GM19328 (cell line): ENCODE results near the gene SCCPDH.
"Not testable (repeated sequence)": the region's sequence is repeated elsewhere in the genome, so short reads cannot be mapped to it uniquely, and the experiment has no call there.

Source experiments
- ATAC-seq: cut with Tn5 transposase; IDR thresholded peaks from one replicate; pipeline ENCODE4 v1.9.1; 2021; ENCODE audit warnings: mild to moderate bottlenecking, moderate library complexity; ENCODE audit not compliant: unreplicated experiment

SCCPDH gene

GRCh38 chr1:246724016-246724730 lies at the start of gene SCCPDH:
TSS of gene SCCPDH (plus strand) at chr1:246724409. CDS start at chr1:246724423, 14 bp downstream.
- ATAC-seq, result peak; percentile 93

- ATAC-seq, result no peak
Measured at GRCh38 chr1:246677842-246678241, 46.4 kb upstream of the SCCPDH start.

- no peak for ATAC-seq
Measured at GRCh38 chr1:246678816-246679793, 45.1 kb upstream of the SCCPDH start.

GRCh38 chr1:246679794-246680177 lies 44.4 kb upstream of the SCCPDH start:
- ATAC-seq, result no peak

GRCh38 chr1:246680190-246680589 lies 44.0 kb upstream of the SCCPDH start:
- no peak for ATAC-seq

GRCh38 chr1:246680696-246681130 lies 43.5 kb upstream of the SCCPDH start:
- ATAC-seq, result no peak

- ATAC-seq, result no peak
Measured at GRCh38 chr1:246681900-246682895, 42.0 kb upstream of the SCCPDH start.

- no peak for ATAC-seq
Measured at GRCh38 chr1:246683521-246683920, 40.7 kb upstream of the SCCPDH start.

- ATAC-seq, result no peak
Measured at GRCh38 chr1:246687002-246687401, 37.2 kb upstream of the SCCPDH start.

GRCh38 chr1:246689409-246690008 lies 34.7 kb upstream of the SCCPDH start:
- peak; percentile 97 for ATAC-seq

GRCh38 chr1:246690100-246690499 lies 34.1 kb upstream of the SCCPDH start:
- no peak for ATAC-seq

- no peak for ATAC-seq
Measured at GRCh38 chr1:246691622-246692495, 32.4 kb upstream of the SCCPDH start.

- ATAC-seq, result not testable (repeated sequence)
Measured at GRCh38 chr1:246694213-246694895, 29.9 kb upstream of the SCCPDH start.

- ATAC-seq, result no peak
Measured at GRCh38 chr1:246695136-246695535, 29.1 kb upstream of the SCCPDH start.

- ATAC-seq, result no peak
Measured at GRCh38 chr1:246695666-246696065, 28.5 kb upstream of the SCCPDH start.

- peak; percentile 7 for ATAC-seq
Measured at GRCh38 chr1:246698466-246699094, 25.6 kb upstream of the SCCPDH start.

- ATAC-seq, result peak; percentile 88
Measured at GRCh38 chr1:246699095-246699735, 25.0 kb upstream of the SCCPDH start.

- ATAC-seq, result no peak
Measured at GRCh38 chr1:246703581-246703980, 20.6 kb upstream of the SCCPDH start.
